ENCODE data around the gene WWP2.

- no peak for TF ChIP-seq POLR2A (IDR thresholded peaks at IDR 0.05)
- TF ChIP-seq CTCF (IDR thresholded peaks at IDR 0.05): no peak
Measured at GRCh38 chr16:69724414-69724873, 37.7 kb upstream of the WWP2 start.

Data from esophagus squamous epithelium (tissue), 4 donors.